Measurements from ENCODE around the gene CALCOCO2. TPM values are rescaled to one million over a fixed set of nuclear protein-coding genes. Genes with fewer than 3 reads are reported as not detected.
"Not testable (repeated sequence)": the region's sequence is repeated elsewhere in the genome, so short reads cannot be mapped to it uniquely, and the experiment has no call there.

The CALCOCO2 gene
- polyA plus RNA-seq, 1 experiment: 108 TPM

GRCh38 chr17:48869821-48870318 lies 39.0 kb downstream of the CALCOCO2 start:
- TF ChIP-seq, protein P1, sequence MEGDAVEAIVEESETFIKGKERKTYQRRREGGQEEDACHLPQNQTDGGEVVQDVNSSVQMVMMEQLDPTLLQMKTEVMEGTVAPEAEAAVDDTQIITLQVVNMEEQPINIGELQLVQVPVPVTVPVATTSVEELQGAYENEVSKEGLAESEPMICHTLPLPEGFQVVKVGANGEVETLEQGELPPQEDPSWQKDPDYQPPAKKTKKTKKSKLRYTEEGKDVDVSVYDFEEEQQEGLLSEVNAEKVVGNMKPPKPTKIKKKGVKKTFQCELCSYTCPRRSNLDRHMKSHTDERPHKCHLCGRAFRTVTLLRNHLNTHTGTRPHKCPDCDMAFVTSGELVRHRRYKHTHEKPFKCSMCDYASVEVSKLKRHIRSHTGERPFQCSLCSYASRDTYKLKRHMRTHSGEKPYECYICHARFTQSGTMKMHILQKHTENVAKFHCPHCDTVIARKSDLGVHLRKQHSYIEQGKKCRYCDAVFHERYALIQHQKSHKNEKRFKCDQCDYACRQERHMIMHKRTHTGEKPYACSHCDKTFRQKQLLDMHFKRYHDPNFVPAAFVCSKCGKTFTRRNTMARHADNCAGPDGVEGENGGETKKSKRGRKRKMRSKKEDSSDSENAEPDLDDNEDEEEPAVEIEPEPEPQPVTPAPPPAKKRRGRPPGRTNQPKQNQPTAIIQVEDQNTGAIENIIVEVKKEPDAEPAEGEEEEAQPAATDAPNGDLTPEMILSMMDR (IDR thresholded peaks at IDR 0.05; ENCODE audit: insufficient read depth, low read depth, low read length): no peak
- ChIA-PET POLR2A (no interaction called here), CTCF (interaction anchor here (1.2 to 28.8 kb wide), 5 partner anchors 9 to 198 kb away, joined by 3 to 719 read pairs (median 7); partner anchors contain the start of gene TTLL6)
- Histone ChIP-seq H3K36me3 (ENCODE audit: control insufficient read depth, insufficient read depth, low read length) (no peaks in the 10 kb centered on the region), H3K27me3 (ENCODE audit: control insufficient read depth, insufficient read depth, low read length) (no peaks in the 10 kb centered on the region; the same call in 1 of the 2 replicates), H3K4me3 (ENCODE audit: low read depth, low read length) (no peak overlapping the region)
- no peak for DNase-seq (ENCODE audit: low read depth)

DNA sequence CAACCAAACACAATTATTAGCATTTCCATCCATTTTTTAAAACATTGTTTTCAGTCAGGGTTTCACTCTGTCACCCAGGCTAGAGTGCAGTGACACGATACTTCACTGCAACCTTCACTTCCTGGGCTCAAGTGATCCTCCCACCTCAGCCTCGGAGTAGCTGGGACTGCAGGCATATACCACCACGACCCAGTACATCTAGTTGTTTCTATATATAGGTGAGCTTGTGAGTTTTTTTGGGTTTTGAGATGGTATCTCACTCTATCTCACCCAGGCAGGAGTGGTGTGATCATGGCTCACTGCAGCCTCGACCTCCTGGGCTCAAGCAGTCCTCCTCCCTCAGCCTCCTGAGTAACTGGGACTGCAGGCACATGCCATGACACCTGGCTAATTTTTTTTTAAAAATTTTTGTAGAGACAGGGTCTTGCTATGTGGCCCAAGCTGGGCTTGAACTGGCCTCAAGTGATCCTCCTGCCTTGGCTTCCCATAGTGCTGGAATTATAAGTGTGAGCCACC lies 40.3 kb downstream of the CALCOCO2 start:
- CTCF ChIA-PET: interaction anchor here (0.6 to 28.8 kb wide), 7 partner anchors 8 to 199 kb away, joined by 3 to 719 read pairs (median 4); partner anchors contain the start of gene TTLL6
- POLR2A ChIA-PET: no interaction called here
- no peaks in the 10 kb centered on the region for H3K36me3 ChIP-seq (ENCODE audit: control insufficient read depth, insufficient read depth, low read length)
- TF ChIP-seq, protein P1 (IDR thresholded peaks at IDR 0.05; ENCODE audit: insufficient read depth, low read depth, low read length): no peak
- no peak overlapping the region for H3K4me3 ChIP-seq (ENCODE audit: low read depth, low read length)
- no peak for DNase-seq (ENCODE audit: low read depth)
- H3K27me3 ChIP-seq (ENCODE audit: control insufficient read depth, insufficient read depth, low read length): no peaks in the 10 kb centered on the region; the same call in 1 of the 2 replicates

DNA sequence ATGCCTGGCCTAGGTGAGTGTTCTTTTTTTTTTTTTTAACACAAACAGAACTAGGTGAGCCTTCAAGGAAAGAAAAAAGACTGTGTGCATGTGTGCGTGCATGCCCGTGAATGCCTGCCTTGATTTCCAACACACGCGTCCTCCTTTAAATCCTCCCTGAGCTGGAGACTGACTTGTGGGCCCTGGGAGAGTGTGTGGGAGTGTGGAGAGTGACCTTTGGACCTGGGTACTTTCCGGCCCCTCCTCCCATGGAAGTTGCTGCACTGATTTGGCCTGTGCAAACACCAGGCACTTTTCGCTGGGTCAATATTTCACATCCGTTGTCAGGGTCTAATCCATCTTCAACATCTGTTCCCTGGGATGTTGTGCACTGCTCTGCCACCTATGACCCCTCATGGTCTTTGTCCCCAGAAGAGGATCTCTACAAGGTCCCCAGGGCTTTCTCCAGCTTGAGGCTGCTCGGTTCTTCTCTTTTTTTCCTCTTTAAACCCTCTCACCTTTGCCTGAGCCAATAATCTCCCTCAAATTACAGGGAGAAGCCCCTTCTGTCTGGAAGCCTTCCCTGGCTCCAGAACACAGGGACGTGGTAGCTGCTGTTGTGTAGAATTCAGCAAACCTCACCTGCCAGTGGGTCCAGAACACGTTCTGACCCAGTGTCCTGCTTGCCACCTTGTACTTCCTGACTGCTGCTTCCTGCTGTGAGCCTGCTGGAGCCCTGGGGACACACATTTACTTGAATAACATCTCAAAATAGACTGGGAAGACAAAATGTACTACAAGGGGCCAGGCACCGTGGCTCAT lies 40.9 kb downstream of the CALCOCO2 start:
- Histone ChIP-seq H3K36me3 (ENCODE audit: control insufficient read depth, insufficient read depth, low read length) (no peaks in the 10 kb centered on the region), H3K27me3 (ENCODE audit: control insufficient read depth, insufficient read depth, low read length) (no peaks in the 10 kb centered on the region; the same call in 1 of the 2 replicates), H3K4me3 (ENCODE audit: low read depth, low read length) (no peak overlapping the region)
- ChIA-PET CTCF (interaction anchor here (0.6 to 28.8 kb wide), 5 partner anchors 28 to 200 kb away, joined by 3 to 719 read pairs (median 5); partner anchors contain the start of genes PRAC2 and TTLL6), POLR2A (no interaction called here)
- DNase-seq (ENCODE audit: low read depth): no peak
- TF ChIP-seq, protein P1 (IDR thresholded peaks at IDR 0.05; ENCODE audit: insufficient read depth, low read depth, low read length): no peak

DNA sequence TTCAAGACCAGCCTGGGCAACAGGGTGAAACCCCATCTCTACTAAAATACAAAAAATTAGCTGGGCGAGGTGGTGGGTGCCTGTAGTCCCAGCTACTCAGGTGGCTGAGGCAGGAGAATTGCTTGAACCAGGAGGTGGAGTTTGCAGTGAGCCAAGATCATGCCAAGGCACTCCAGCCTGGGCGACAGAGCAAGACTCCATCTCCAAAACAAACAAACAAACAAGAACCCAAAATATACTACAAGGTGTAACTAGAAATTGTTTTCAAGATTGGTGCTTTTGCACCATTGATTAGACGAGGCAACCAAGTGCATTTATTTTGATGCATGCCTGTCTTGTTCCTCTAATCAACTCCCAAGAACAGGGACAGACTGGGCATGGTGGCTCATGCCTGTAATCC lies 41.6 kb downstream of the CALCOCO2 start:
- CTCF ChIA-PET: interaction anchor here (1.3 to 28.8 kb wide), 4 partner anchors 59 to 201 kb away, joined by 5 to 719 read pairs (median 7); partner anchors contain the start of genes PRAC2 and TTLL6
- DNase-seq (ENCODE audit: low read depth); POLR2A ChIA-PET; H3K36me3 ChIP-seq (ENCODE audit: control insufficient read depth, insufficient read depth, low read length); H3K27me3 ChIP-seq (ENCODE audit: control insufficient read depth, insufficient read depth, low read length); H3K4me3 ChIP-seq (ENCODE audit: low read depth, low read length): not testable (repeated sequence)

- Histone ChIP-seq H3K27me3 (ENCODE audit: control insufficient read depth, insufficient read depth, low read length) (no peaks in the 10 kb centered on the region; the same call in 1 of the 2 replicates), H3K36me3 (ENCODE audit: control insufficient read depth, insufficient read depth, low read length) (no peaks in the 10 kb centered on the region), H3K4me3 (ENCODE audit: low read depth, low read length) (no peak overlapping the region)
- CTCF ChIA-PET: interaction anchor here (1.1 to 28.8 kb wide), 7 partner anchors 11 to 195 kb away, joined by 4 to 719 read pairs (median 5); partner anchors contain the start of genes ATP5MC1, PRAC2 and TTLL6
- TF ChIP-seq, protein P1 (IDR thresholded peaks at IDR 0.05; ENCODE audit: insufficient read depth, low read depth, low read length): no peak
- POLR2A ChIA-PET: no interaction called here
- no peak for DNase-seq (ENCODE audit: low read depth)
Measured at GRCh38 chr17:48873209-48873608, 42.4 kb downstream of the CALCOCO2 start.

Data from BJ (cell line).